HepG2 (cell line): ENCODE data around the gene PTPN14. TPM values are rescaled to one million over a fixed set of nuclear protein-coding genes. Genes with fewer than 3 reads are reported as not detected.

Experiments
- ATAC-seq: fragments of 200-7000 bp; cut with Tn5 transposase; 3 replicates; pipeline ENCODE4 v1.9.1; 2020; ENCODE audit warnings: mild to moderate bottlenecking, moderate library complexity
- BruUV-seq: library from RNA; stranded (reverse); fragments of 400-500 nt; replicated peaks from 2 replicates; lab custom pipeline; 2021; lab: Mats Ljungman, UMichigan
- CTCF ChIA-PET: fragments of 300-600 bp; formaldehyde crosslinking; extraction: SDS; loops from one replicate; lab custom pipeline; 2021; ENCODE audit warnings: low total read pairs, inconsistent platforms, low intra/inter-chr PET ratio; lab: Yijun Ruan, JAX
- POLR2A ChIA-PET: fragments of 350-600 bp; sonication (Branson Sonifier 250); formaldehyde crosslinking; loops from one replicate; lab custom pipeline; 2020; ENCODE audit warnings: antibody characterized with exemption, inconsistent platforms; lab: Yijun Ruan, JAX
- DNase-seq: peaks from one replicate; pipeline ENCODE4 v3.0.0-alpha.2; 2015; ENCODE audit warnings: low spot score
- FAIRE-seq: peaks from 3 replicates; lab custom pipeline; 2011; peaks lifted over from hg19 to GRCh38; lab: Jason Lieb, UNC
- H2AFZ ChIP-seq: one replicate; pipeline ENCODE4 v1.6.1; 2011; ENCODE audit warnings: low read length, inconsistent platforms
- H3K27ac ChIP-seq: fragments of 300-600 bp; 3 replicates; pipeline ENCODE4 v1.8.0; 2011; ENCODE audit warnings: mixed run types, mild to moderate bottlenecking, mixed read lengths, low read length, inconsistent platforms; ENCODE audit not compliant: insufficient read depth; ENCODE audit errors: extremely low read length
- H3K27me3 ChIP-seq, 2 experiments: fragments of 200-600 bp in 1 of 2; 2 replicates in 1 of 2; 3 replicates in 1 of 2; pipeline versions ENCODE4 v1.6.0 to v1.8.0; 2011; ENCODE audit warnings: low read length in 2 of 2, mild to moderate bottlenecking in 2 of 2, moderate library complexity in 2 of 2, inconsistent platforms in 1 of 2; ENCODE audit not compliant: insufficient read depth in 2 of 2, control insufficient read depth in 1 of 2
- H3K36me3 ChIP-seq, 2 experiments: fragments of 200-600 bp in 1 of 2; replicated peaks in 1 of 2; 2 replicates in 1 of 2; 3 replicates in 1 of 2; pipeline versions ENCODE4 v1.5.1 to v1.8.0; 2011; ENCODE audit warnings: low read length in 2 of 2, inconsistent platforms in 1 of 2; ENCODE audit not compliant: insufficient read depth in 2 of 2, control insufficient read depth in 1 of 2
- H3K4me1 ChIP-seq: 2 replicates; pipeline ENCODE4 v1.5.1; 2012; ENCODE audit warnings: low read length, inconsistent platforms; ENCODE audit not compliant: insufficient read depth
- H3K4me2 ChIP-seq: 2 replicates; pipeline ENCODE4 v1.6.0; 2011; ENCODE audit warnings: low read depth, low read length, inconsistent platforms
- H3K4me3 ChIP-seq, 3 experiments: fragments of 200-600 bp in 1 of 3; sonication (generic), shearing (Covaris generic) in 1 of 3; replicated peaks in 1 of 3; 2 replicates each; pipeline ENCODE4 v1.5.1; 2011 to 2016; ENCODE audit warnings: low read length in 3 of 3, inconsistent platforms in 2 of 3, low read depth in 2 of 3, mild to moderate bottlenecking in 2 of 3, control low read depth in 1 of 3, mixed read lengths in 1 of 3; ENCODE audit not compliant: insufficient read depth in 1 of 3
- H3K79me2 ChIP-seq: one replicate; pipeline ENCODE4 v1.6.1; 2011; ENCODE audit warnings: low read length, inconsistent platforms; ENCODE audit not compliant: insufficient read depth
- H3K9ac ChIP-seq: 2 replicates; pipeline ENCODE4 v1.6.0; 2011; ENCODE audit warnings: mild to moderate bottlenecking, low read depth, low read length, inconsistent platforms; ENCODE audit not compliant: insufficient read depth
- H3K9me3 ChIP-seq: 2 replicates; pipeline ENCODE4 v1.5.1; 2012; ENCODE audit warnings: mild to moderate bottlenecking, low read length
- H4K20me1 ChIP-seq: 2 replicates; pipeline ENCODE4 v1.6.0; 2011; ENCODE audit warnings: inconsistent platforms, mild to moderate bottlenecking, low read length, moderate library complexity; ENCODE audit not compliant: insufficient read depth
- HNF4G ChIP-seq, 2 experiments: sonication (generic) in 1 of 2; formaldehyde crosslinking in 1 of 2; IDR thresholded peaks; 2 replicates each; pipeline versions ENCODE4 v1.4.0 to v1.6.1; 2011 to 2020; ENCODE audit warnings: borderline replicate concordance in 2 of 2, low read depth in 2 of 2, mild to moderate bottlenecking in 2 of 2, low read length in 1 of 2, missing genetic modification reagents in 1 of 2, moderate library complexity in 1 of 2
- PAF1 ChIP-seq: IDR thresholded peaks from 2 replicates; pipeline ENCODE4 v1.6.1; 2016; ENCODE audit warnings: missing genetic modification reagents, missing compliant biosample characterization
- SATB2 ChIP-seq: sonication (generic); formaldehyde crosslinking; IDR thresholded peaks from 2 replicates; pipeline ENCODE4 v1.5.0; 2020; ENCODE audit warnings: missing genetic modification reagents
- ZBTB14 ChIP-seq: sonication (generic); formaldehyde crosslinking; IDR thresholded peaks from 2 replicates; pipeline ENCODE4 v1.4.0; 2020; ENCODE audit warnings: missing genetic modification reagents
- ZNF282 ChIP-seq: fragments of 450-650 bp; IDR thresholded peaks from 2 replicates; pipeline ENCODE4 v1.6.1; 2018; ENCODE audit not compliant: partially characterized antibody
- ZNF567 ChIP-seq: sonication (generic); formaldehyde crosslinking; IDR thresholded peaks from 2 replicates; pipeline ENCODE4 v1.8.1; 2023; ENCODE audit warnings: mild to moderate bottlenecking, missing genetic modification reagents, borderline replicate concordance
- in situ Hi-C: cut with HindIII; loops from 2 replicates; pipeline ENCODE4 v1.10.0; 2017; ENCODE audit warnings: low pct_unique_long_range_greater_than_20kb; ENCODE audit not compliant: extremely low pct_ligation_motif_present
- intact Hi-C: fragments of 100-400 bp; cut with micrococcal nuclease; formaldehyde crosslinking; loops from one replicate; pipeline ENCODE4 v1.10.0; 2022; ENCODE audit not compliant: unreplicated experiment
- polyA plus RNA-seq, 8 experiments: library from polyadenylated mRNA; depleted of rRNA in 3 of 8; stranded (reverse) in 7 of 8; unstranded in 1 of 8; fragments of >200 nt; fragmentation: Illumina TruSeq in 4 of 8; extraction: Trizol in 4 of 8; gene quantifications; 2 replicates each; pipeline versions ENCODE4 v1.2.1 to v1.2.3, GENCODE V29; 2011 to 2016; ENCODE audit warnings: low read depth in 4 of 8, missing spikeins in 1 of 8, mixed read lengths in 1 of 8; ENCODE audit not compliant: insufficient read depth in 1 of 8
- total RNA-seq, 5 experiments: library from RNA; depleted of rRNA; stranded (reverse); fragments of >200 nt; fragmentation: Illumina TruSeq; extraction: Trizol; gene quantifications; 2 replicates each; pipeline ENCODE4 v1.2.3, GENCODE V29; 2016; ENCODE audit warnings: low read depth in 1 of 5
- TF ChIP-seq, protein P1 (sequence below): sonication (generic); formaldehyde crosslinking; IDR thresholded peaks from 2 replicates; pipeline ENCODE4 v1.5.0; 2020; ENCODE audit warnings: missing genetic modification reagents

PTPN14 gene
- total and polyA plus RNA-seq, 2 of the 13 experiments (the other 11 are each of a cell fraction or from before 2014, with no cell fraction given): 3.9 to 4.7 TPM

- H3K36me3 ChIP-seq: 0 out of 5 replicates have a peak, but pooled peaks cover 0 to 3% of the 10 kb centered on the region in 2 experiments
- no peak for FAIRE-seq
- ChIA-PET POLR2A (no interaction called here), CTCF (no interaction called here)
- in situ Hi-C loops: no loop called here
- H3K4me2 ChIP-seq: no peak overlapping the region
- no peak overlapping the region for H2AFZ ChIP-seq
- H3K79me2 ChIP-seq: no peaks in the 10 kb centered on the region
- no TSS peak for BruUV-seq
- TF ChIP-seq ZNF567 (CRISPR knock-in tag) (no peak), ZNF282 (no peak), SATB2 (no peak), PAF1 (no peak), ZBTB14 (CRISPR knock-in tag) (no peak), HNF4G (IDR thresholded peaks at IDR 0.05; ENCODE audit: borderline replicate concordance, low read depth, low read length) (no peak), HNF4G (CRISPR knock-in tag; IDR thresholded peaks at IDR 0.05; ENCODE audit: borderline replicate concordance, low read depth) (no peak)
- TF ChIP-seq, protein P1, sequence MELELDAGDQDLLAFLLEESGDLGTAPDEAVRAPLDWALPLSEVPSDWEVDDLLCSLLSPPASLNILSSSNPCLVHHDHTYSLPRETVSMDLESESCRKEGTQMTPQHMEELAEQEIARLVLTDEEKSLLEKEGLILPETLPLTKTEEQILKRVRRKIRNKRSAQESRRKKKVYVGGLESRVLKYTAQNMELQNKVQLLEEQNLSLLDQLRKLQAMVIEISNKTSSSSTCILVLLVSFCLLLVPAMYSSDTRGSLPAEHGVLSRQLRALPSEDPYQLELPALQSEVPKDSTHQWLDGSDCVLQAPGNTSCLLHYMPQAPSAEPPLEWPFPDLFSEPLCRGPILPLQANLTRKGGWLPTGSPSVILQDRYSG (CRISPR knock-in tag): no peak
- no peak overlapping the region for H3K4me3 ChIP-seq
- no peaks in the 10 kb centered on the region; the same call in 1 of the 2 replicates for H4K20me1 ChIP-seq
- ATAC-seq: no peak
- H3K9ac ChIP-seq: no peak overlapping the region
- H3K9me3 ChIP-seq: no peaks in the 10 kb centered on the region
- H3K4me1 ChIP-seq: peaks cover 14% of the 10 kb centered on the region
- intact Hi-C loops: loop anchor here (5.0 kb wide), 1 partner anchor 34 kb away; no protein-coding TSS in a partner anchor
- no peaks in the 10 kb centered on the region for H3K27me3 ChIP-seq
- no peak for DNase-seq
- H3K27ac ChIP-seq: no peak overlapping the region
These were observed 138.1 kb downstream of the PTPN14 start for GRCh38 chr1:214413315-214413714.
